OCI-LY3 (cell line): ENCODE data around the gene CHST15.
A peak's percentile ranks its signal among the peaks of the same experiment; 100 is the strongest.

ENCODE experiments used
- H2AFZ ChIP-seq: fragments of 200-600, 300-600 bp; shearing (Covaris generic); 2 replicates; pipeline ENCODE4 v1.6.0; 2014; ENCODE audit warnings: antibody characterized with exemption, low read depth, low read length
- H3K27ac ChIP-seq: fragments of 200-600, 300-600 bp; sonication (generic); 2 replicates; pipeline ENCODE4 v1.5.1; 2014; ENCODE audit warnings: mild to moderate bottlenecking, low read length, moderate library complexity, mixed read lengths
- H3K27me3 ChIP-seq: fragments of 200-600, 300-600 bp; sonication (generic); 2 replicates; pipeline ENCODE4 v1.6.1; 2014; ENCODE audit warnings: low read depth, low read length, mixed read lengths
- H3K36me3 ChIP-seq: fragments of 200-600, 300-600 bp; sonication (generic); replicated peaks from 2 replicates; pipeline ENCODE3; 2014; ENCODE audit warnings: low read depth, low read length, mixed read lengths
- H3K4me1 ChIP-seq: fragments of 300-600, 200-600 bp; sonication (generic); 2 replicates; pipeline ENCODE4 v1.6.1; 2014; ENCODE audit warnings: low read length, mixed read lengths
- H3K4me2 ChIP-seq: fragments of 200-600, 300-600 bp; sonication (generic); 2 replicates; pipeline ENCODE4 v1.6.1; 2014; ENCODE audit warnings: low read length, mixed read lengths
- H3K4me3 ChIP-seq: fragments of 300-600, 200-600 bp; sonication (generic); 2 replicates; pipeline ENCODE4 v1.5.1; 2014; ENCODE audit warnings: antibody characterized with exemption, mild to moderate bottlenecking, low read length, moderate library complexity
- H3K79me2 ChIP-seq: fragments of 300-600, 200-600 bp; shearing (Covaris generic); 2 replicates; pipeline ENCODE4 v1.6.1; 2014; ENCODE audit warnings: mild to moderate bottlenecking, low read length, mixed read lengths
- H3K9ac ChIP-seq: fragments of 300-600, 200-600 bp; shearing (Covaris generic); 2 replicates; pipeline ENCODE4 v1.6.0; 2014; ENCODE audit warnings: mild to moderate bottlenecking, low read length, moderate library complexity
- H3K9me3 ChIP-seq: fragments of 200-600, 300-600 bp; shearing (Covaris generic); 2 replicates; pipeline ENCODE4 v1.6.1; 2014; ENCODE audit warnings: low read length, mixed read lengths; ENCODE audit not compliant: insufficient read depth
- H4K20me1 ChIP-seq: fragments of 200-600, 300-600 bp; sonication (generic); 2 replicates; pipeline ENCODE4 v1.6.1; 2016; ENCODE audit warnings: low read length, mixed read lengths; ENCODE audit not compliant: insufficient read depth
- CTCF ChIP-seq: fragments of 200-600, 300-600 bp; sonication (generic); IDR thresholded peaks from 2 replicates; pipeline ENCODE4 v1.5.1; 2014; ENCODE audit warnings: antibody characterized with exemption, low read length, low read depth
- EZH2phosphoT487 ChIP-seq: fragments of 200-600 bp; shearing (Covaris generic); IDR thresholded peaks from 2 replicates; pipeline ENCODE4 v1.6.1; 2018; ENCODE audit warnings: antibody characterized with exemption, mixed run types, low read depth

Gene CHST15

GRCh38 chr10:124075231-124075955 lies 18.0 kb downstream of the CHST15 start:
- Histone ChIP-seq H3K9me3 (no peaks in the 10 kb centered on the region), H3K4me2 (no peak overlapping the region), H4K20me1 (no peaks in the 10 kb centered on the region), H3K27ac (no peak overlapping the region), H3K27me3 (peaks cover 55% of the 10 kb centered on the region), H3K79me2 (no peaks in the 10 kb centered on the region), H2AFZ (no peak overlapping the region), H3K36me3 (no peaks in the 10 kb centered on the region), H3K4me1 (peaks cover 16% of the 10 kb centered on the region; the same call in 1 of the 2 replicates), H3K4me3 (no peak overlapping the region), H3K9ac (no peak overlapping the region)
- TF ChIP-seq CTCF (no peak), EZH2phosphoT487 (no peak)

- Histone ChIP-seq H3K9me3 (no peaks in the 10 kb centered on the region), H4K20me1 (no peaks in the 10 kb centered on the region), H3K79me2 (no peaks in the 10 kb centered on the region), H3K4me1 (peaks cover 12% of the 10 kb centered on the region; the same call in 1 of the 2 replicates), H3K4me2 (0 out of 2 replicates have a peak overlapping the region, but pooled peaks have one; percentile 17), H3K4me3 (no peak overlapping the region), H3K27ac (no peak overlapping the region), H3K27me3 (peaks cover 55% of the 10 kb centered on the region), H3K36me3 (no peaks in the 10 kb centered on the region), H3K9ac (no peak overlapping the region), H2AFZ (no peak overlapping the region)
- TF ChIP-seq CTCF (no peak), EZH2phosphoT487 (no peak)
These were observed 18.8 kb downstream of the CHST15 start for GRCh38 chr10:124074501-124075109.

- Histone ChIP-seq H3K4me2 (0 out of 2 replicates have a peak overlapping the region, but pooled peaks have one; percentile 17), H3K4me1 (peaks cover 10% of the 10 kb centered on the region; the same call in 1 of the 2 replicates), H3K27me3 (peaks cover 58% of the 10 kb centered on the region), H2AFZ (no peak overlapping the region), H3K4me3 (no peak overlapping the region), H4K20me1 (no peaks in the 10 kb centered on the region), H3K27ac (no peak overlapping the region), H3K79me2 (no peaks in the 10 kb centered on the region), H3K9ac (no peak overlapping the region), H3K9me3 (no peaks in the 10 kb centered on the region), H3K36me3 (no peaks in the 10 kb centered on the region)
- TF ChIP-seq CTCF (no peak), EZH2phosphoT487 (no peak)
These were observed 19.4 kb downstream of the CHST15 start for GRCh38 chr10:124073978-124074377.

- Histone ChIP-seq H3K4me2 (no peak overlapping the region), H3K27me3 (peaks cover 61% of the 10 kb centered on the region), H4K20me1 (no peaks in the 10 kb centered on the region), H3K4me3 (no peak overlapping the region), H2AFZ (no peak overlapping the region), H3K4me1 (peaks cover 20% of the 10 kb centered on the region), H3K9ac (no peak overlapping the region), H3K27ac (no peak overlapping the region), H3K36me3 (no peaks in the 10 kb centered on the region), H3K9me3 (no peaks in the 10 kb centered on the region), H3K79me2 (no peaks in the 10 kb centered on the region)
- TF ChIP-seq CTCF (no peak), EZH2phosphoT487 (no peak)
These were observed 20.9 kb downstream of the CHST15 start for GRCh38 chr10:124072541-124072940.
